HG02852 (cell line): ENCODE data around the gene PTPRN2.

Source experiments
- ATAC-seq: cut with Tn5 transposase; IDR thresholded peaks from one replicate; pipeline ENCODE4 v1.9.1; 2021; ENCODE audit warnings: mild to moderate bottlenecking, moderate library complexity; ENCODE audit not compliant: unreplicated experiment

The PTPRN2 gene

DNA sequence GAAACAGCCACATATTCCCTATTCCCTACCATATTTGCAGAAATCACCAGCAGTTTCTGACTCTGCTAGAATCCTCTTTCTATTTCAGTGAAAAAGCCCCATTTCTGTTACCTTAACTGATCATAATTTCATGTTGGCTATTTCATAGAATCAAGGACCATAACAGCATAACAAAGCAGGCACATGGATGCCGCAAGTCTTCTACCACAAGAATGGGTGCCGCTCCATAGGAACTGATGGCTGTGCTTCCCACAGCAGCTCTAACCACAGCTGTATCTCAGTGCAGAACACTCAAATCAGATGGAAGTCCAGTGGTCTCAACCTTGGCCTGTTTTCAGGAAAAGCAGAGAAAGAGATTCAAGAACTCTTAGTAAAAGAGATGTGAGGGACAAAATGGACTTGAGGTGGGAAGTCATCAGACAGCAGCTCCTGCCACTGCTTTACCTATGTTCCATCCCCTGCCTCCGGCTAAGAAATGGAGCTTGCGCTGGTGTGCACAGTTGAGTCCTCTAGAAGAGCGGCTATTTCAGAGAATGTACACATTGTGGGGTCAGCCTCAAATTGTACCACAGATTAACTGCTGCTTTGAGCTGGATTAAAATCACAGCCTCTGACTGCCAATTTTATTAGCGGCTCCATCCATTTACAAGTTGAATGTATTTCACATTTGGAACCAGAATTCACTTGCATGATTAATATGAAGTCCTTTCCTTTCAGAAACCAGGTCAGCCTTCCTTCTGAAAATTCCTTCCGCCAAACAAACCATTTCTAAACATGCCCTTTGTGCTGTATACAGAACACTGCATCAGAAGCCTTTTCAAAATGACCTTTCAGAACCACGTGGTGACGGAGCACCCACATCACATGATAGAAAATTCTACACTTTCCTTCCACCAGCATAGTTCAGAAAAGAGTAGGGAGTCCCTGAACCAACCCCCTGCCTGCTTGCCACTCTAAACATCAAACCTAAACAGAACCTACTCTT is 7.7 kb downstream of the PTPRN2 start:
- no peak for ATAC-seq

GRCh38 chr7:158576050-158576762 is 11.4 kb downstream of the PTPRN2 start:
- ATAC-seq, result no peak

DNA sequence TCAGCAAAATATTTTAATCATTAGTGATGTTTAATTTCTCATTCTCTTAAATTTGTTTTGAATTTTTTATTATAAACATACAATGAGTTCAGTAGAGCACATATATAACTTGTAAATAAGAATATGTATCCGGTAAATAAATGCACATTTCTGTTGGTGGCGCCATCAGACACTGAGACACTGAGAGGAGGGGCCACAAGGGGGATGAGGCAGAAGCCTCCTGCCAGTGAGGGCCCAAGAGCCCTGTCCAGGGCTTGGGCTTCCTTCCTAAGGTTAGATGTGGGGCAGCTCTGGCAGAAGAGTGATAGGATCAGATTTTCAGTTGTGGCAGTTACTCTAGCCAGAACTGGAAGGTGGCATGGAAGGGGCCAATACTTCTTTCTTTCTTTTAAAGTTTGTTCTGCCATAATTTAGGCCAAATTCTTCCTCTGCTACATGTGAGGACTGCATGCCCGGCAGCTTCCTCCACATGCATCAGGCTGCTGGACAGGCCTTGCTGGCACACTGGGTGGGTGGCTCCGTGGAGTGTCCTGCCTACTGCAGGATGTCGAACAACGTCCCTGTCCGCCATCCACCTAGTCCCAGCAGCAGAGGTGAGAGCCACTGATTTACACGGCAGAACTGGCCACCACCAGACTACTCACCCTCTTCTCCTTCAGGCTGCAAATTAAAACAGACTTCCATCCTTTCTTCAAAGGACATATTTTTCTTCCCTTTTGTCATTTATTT is 13.2 kb downstream of the PTPRN2 start:
- no peak for ATAC-seq

DNA sequence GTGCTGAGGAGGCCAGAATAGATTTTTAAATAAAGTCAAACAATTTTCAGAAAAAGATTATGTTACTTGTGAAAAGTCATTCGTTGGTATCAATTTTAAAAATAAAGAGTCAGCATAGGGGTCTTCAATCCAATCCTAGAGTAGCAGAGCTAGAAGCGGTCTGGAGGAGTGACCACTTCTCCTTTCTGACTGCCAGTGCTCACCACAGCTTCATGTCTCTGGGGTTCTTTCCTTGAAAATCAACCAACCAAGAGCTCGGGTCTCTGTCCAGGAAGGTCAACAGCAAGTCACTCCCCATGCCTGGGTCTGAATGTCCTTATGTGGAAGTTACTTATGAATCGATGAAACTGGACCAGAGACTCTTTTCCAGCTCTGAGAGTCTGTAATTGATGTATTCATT is 14.3 kb downstream of the PTPRN2 start:
- no peak for ATAC-seq

- ATAC-seq, result no peak
Measured at GRCh38 chr7:158572000-158572828, 15.4 kb downstream of the PTPRN2 start.

- ATAC-seq, result no peak
Measured at GRCh38 chr7:158570449-158571170, 17.0 kb downstream of the PTPRN2 start.

- ATAC-seq, result no peak
Measured at GRCh38 chr7:158569858-158570323, 17.7 kb downstream of the PTPRN2 start.

- no peak for ATAC-seq
Measured at GRCh38 chr7:158568974-158569857, 18.4 kb downstream of the PTPRN2 start.

DNA sequence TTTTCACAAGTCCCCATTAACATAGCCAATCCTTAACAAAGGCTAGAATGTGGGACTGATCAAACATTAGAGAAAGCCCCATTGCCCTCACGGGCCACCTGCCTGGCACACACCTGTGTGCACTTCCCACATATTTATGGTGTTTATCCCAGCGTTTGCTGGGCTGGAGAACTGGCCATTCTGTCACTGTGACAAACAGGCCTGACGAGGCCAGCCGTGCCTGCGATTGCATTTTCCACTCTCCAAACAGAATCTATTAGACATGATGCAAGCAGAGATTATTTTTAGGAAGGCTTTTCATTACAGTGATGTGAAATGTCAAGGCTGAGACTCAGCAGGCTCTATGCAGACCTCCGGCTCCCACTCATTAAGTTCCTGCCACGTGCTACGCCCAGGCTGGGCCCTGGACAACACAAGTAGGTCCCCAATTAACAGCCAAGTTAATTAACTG is 20.4 kb downstream of the PTPRN2 start:
- ATAC-seq, result no peak

DNA sequence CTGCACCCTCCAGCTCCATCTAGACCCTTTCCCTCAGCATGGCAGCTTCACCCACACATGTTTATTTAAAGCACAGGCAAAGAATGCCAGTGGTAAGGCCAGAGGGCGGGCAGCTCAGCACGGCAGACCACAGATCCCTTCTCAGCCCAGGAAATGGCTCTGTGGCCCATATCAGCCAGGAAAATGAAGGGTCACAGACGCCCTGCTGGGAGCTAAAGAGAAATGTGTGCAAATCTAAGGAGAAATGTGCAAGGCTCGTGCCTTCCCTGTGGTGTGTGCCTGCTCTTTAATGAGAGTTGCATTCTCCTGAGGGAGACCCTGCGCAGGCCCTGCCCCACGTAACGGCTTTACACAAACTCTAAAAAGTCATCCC is 23.0 kb downstream of the PTPRN2 start:
- ATAC-seq, result no peak

DNA sequence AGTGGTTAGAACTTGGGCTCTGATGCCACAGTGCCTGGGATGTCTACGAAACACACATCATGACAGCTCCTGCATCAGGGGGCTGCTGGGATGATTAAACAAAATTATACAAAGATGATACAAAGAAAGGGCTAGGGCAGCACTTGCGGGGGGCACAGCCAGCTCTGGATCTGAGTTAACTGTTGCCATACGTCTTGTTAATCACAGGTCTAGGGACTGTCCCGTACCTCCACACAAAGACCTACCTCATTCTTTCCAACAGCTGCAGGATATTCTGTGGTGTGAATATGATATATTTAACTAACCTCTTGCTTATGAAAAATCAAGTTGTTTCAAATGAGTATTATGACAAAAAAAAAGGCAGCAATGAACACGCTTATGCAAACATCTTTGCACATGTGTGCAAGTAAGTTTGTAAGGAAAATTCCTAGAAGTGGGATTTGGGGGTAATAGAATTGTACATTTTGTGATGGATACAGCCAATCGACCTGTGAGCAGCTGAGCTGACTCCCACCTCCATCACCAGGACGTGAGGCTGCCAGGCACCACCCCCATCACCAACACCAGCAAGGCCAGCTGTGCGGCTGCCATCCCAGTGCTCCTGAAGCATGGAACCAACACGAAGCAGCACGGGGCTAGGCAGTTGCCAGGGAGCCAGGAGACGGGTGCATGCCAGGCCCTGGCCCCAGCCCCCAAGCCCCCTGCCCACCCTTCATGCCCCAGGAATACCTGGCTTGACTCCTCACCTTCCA is 23.5 kb downstream of the PTPRN2 start:
- ATAC-seq, result no peak

DNA sequence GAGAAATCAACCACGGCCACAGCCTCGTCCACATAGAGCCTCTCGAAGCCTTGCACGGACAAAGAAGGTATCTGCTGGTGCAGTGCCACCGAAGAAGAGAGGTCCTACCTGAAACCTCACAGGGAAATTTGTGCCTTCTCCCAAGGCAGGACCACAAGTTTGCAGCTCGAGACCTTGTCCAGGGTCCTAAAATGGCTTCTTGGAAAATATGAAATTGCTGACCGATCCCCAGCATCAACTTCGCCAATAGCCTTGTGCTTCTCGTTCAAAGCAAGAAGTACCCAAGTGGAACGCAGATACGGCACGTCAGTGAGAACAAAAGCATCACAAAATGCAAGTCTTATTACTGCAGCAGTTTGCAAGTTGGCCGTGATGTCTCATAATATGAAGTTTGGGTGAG is 24.6 kb downstream of the PTPRN2 start:
- ATAC-seq, result no peak

DNA sequence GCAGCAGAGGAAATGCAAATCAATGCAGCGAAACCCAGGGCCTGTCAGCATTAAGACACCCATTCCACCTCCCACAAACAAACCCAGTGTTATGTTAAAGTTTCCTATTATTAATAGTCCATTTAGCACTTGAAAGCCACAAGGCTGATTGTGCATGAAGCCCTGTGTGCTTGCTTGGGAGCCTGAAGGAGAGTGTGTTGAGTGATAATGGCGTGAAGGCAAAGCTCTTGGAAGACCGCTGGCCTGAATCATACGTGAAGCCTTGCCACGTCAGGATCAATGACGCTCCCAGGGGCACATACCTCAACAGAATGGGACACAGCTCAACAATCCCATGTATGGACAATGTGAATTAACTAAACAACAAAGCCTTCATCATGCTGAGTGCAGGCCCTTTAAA is 25.1 kb downstream of the PTPRN2 start:
- no peak for ATAC-seq

DNA sequence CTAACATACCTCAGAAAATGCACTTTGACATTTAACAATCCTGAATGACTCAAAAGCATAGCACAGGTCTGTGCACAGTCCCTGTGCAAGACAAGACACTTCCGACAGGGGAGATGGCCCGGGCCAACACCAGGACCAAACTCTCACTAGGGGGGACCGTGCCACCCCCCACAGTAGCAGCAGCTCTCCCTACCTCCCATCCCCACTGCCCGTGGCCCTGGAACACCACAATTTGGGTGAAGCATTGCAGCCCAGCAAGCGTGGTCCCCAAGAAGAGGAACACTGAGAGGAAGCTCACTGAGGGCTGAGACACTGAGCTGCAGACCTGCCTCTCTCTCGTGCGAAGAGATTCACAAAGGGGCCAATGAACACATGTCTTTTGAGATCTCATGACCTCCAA is 26.0 kb downstream of the PTPRN2 start:
- no peak for ATAC-seq

- ATAC-seq, result no peak
Measured at GRCh38 chr7:158560386-158560785, 27.2 kb downstream of the PTPRN2 start.

- no peak for ATAC-seq
Measured at GRCh38 chr7:158559356-158559755, 28.3 kb downstream of the PTPRN2 start.

GRCh38 chr7:158558816-158559215 is 28.8 kb downstream of the PTPRN2 start:
- no peak for ATAC-seq

GRCh38 chr7:158557441-158557755 is 30.2 kb downstream of the PTPRN2 start:
- no peak for ATAC-seq
